Glomerular endothelial cell (primary cell): ENCODE results near the gene RHOBTB3. TPM values are rescaled to one million over a fixed set of nuclear protein-coding genes. Genes with fewer than 3 reads are reported as not detected.
"Not testable (repeated sequence)": the region's sequence is repeated elsewhere in the genome, so short reads cannot be mapped to it uniquely, and the experiment has no call there.

Source experiments
- DNase-seq: peaks from one replicate; pipeline ENCODE4 v3.0.0-alpha.2; 2011; ENCODE audit warnings: low read depth, low spot score; ENCODE audit errors: extremely low read depth
- total RNA-seq: library from RNA; depleted of rRNA; stranded (reverse); fragments of >200 nt; gene quantifications from 2 replicates; pipeline ENCODE4 v1.2.3, GENCODE V29; 2015

RHOBTB3 gene
- total RNA-seq, 1 donor from 2014 or later, result 47.1 TPM

GRCh38 chr5:95817430-95817829, 86.3 kb downstream of the RHOBTB3 start:
- no peak for DNase-seq

DNA sequence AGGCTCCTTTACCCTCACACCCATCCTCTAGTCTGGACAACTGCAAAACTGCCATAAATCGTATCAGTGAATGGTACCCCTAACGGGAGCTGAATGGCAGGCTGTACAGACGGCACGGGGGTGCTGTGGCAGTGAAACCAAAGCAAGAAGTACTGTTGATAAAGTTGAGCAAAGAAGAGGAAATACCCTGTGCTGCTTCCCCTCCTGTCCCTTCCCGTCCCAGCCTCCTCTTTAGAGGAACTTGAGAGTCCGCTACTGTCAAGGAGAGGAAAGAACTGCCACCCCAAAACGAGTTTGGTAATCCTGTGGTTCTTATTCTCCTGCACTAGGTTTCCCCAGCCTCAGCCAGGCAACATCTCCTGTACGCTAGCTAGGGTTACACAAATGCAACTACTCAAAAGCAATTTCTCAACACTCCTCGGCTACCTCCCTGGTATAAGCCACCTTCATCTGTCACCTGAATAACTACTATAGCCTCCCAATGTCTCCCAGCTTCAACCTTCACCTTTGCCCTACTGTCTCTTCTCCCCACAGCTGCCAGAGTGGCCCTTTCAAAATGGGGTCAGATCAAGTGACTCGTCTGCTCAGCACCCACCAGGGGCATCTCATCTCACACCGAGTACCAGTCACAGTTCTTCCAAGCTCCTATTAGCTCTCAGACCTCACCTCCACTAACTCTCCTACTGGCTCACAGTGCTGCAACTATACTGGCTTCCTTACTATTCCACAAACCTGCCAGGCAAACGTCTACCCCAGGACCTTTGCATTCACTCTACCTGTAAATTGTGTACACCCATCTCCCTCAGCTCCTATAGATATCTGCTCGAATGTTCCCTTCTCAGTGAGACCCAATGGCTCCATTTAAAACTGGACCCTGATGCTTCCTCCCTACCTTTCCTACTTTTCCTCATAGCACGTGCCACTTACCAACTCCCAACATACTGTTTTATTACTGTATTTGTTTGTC, 87.3 kb downstream of the RHOBTB3 start:
- no peak for DNase-seq

GRCh38 chr5:95821110-95822021, 90.2 kb downstream of the RHOBTB3 start:
- no peak for DNase-seq

GRCh38 chr5:95822043-95822541, 91.0 kb downstream of the RHOBTB3 start:
- DNase-seq, result no peak

DNA sequence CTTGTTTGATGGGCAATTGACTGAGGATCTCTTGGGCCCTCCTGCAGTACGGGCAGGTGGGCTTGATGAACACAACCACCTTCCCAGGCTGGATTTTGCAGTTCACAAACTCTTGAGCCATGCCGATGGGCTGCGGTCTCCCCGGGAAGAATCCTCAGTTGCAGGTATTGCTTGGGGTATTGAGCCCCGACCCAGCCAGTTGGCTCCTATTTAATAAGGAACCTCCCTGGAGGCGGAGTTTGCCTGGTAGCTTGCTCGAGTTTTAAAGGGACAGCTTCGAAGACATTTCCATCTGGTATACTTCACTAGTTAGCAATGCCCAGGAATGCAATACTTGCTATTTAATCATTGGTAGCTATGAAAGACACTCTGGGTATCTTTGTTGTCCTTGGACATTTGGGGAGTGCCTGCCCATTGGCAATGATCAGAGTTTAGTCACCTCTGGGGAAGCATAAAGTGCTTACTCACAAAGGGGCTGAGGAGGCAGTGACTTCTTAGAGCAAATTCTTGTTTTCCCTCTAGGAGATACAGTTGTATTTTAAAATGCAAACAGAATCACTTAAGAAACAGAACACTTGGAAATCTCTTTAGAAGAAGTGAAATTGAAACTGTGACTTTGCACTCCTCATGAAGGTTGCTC, 91.5 kb downstream of the RHOBTB3 start, which contains the start of gene GLRX:
Gene GLRX, minus strand, starts transcription at position 185 of the 640 bp plus-strand sequence. Its CDS starts 64 bp downstream, at position 121.
- no peak for DNase-seq

DNA sequence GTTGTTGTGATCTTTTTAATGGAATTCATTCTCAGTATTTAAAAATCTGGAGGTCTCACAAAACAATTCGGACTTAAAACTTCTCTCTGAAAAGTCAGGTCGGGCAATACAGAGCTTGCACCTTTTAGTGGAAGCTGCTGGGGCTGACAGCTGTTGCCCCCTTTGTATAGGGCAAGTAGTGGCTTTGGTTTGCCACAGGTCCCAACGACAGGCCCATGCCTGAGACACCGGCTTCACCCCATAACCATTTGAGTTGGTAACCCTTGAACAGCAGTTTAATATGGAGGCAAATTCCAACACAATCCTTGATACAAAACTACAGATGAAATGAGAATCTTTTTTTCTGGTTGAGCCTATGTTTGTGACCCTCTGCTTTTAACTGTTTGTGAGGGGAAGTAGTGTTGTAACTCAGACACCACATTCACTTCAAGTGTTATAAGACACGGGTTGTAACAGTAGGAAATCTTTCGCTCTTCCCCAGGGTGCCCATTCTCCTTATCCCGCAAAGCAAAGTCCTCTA, 92.1 kb downstream of the RHOBTB3 start:
- DNase-seq, result no peak

GRCh38 chr5:95823738-95824609, 92.8 kb downstream of the RHOBTB3 start:
- no peak for DNase-seq

- no peak for DNase-seq
These were observed 93.6 kb downstream of the RHOBTB3 start for GRCh38 chr5:95824747-95825146.

DNA sequence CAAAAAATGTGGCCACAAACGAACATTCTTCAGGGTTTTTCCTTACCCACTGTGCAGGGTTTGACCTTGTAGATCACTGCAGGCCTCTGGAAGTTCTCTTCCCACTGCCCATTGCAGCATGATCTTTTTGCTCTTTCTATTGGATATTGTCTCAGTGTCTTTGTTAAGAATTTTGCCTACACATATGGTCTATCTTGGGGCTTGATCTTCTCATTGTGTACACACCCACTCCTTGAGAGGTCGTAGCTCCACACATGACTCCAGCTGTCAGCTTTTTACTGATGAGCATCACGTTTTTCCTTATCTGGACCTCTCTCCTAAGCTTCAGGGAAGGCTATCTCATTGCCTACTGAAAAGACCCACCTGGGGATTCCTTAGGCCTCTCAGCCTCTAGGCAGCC, 94.4 kb downstream of the RHOBTB3 start:
- DNase-seq, result no peak

- no peak for DNase-seq
These were observed 96.1 kb downstream of the RHOBTB3 start for GRCh38 chr5:95826949-95827891.

DNA sequence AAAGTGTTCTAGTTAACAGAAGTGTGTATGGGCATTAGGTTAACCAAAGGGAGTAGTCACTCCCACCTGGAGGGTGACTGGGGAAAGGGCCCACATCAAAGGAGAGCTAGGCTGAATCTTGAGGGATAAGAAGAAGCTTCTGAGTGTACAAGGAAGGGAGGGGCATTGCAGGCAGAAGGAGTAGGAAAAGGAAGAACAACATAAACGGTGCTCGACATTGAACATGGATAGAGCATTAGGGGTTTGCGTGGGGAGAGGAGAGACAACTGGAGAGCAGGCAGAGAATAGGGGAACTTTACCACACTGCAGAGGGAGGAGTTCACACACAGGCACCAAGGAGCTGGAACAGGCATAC, 96.7 kb downstream of the RHOBTB3 start:
- DNase-seq, result no peak

DNA sequence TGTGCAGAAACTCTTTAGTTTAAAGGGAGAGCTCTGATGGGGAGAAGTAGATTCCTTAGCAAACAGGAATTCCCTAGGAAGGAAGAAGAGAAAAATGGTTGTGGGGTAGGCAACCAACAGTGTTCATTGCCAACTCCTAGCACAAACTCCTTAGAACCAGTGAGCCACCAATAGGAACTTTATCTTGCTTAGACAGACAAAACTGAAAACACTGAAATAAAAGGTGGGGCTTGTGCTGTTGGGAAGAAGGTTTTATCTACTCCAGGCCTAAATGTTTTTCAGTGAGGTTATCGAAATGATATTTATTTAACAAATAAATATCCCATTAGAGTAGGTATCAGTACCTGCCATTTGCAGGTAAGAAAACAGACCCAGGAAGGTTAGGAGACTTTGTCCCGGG, 99.1 kb downstream of the RHOBTB3 start:
- no peak for DNase-seq

DNA sequence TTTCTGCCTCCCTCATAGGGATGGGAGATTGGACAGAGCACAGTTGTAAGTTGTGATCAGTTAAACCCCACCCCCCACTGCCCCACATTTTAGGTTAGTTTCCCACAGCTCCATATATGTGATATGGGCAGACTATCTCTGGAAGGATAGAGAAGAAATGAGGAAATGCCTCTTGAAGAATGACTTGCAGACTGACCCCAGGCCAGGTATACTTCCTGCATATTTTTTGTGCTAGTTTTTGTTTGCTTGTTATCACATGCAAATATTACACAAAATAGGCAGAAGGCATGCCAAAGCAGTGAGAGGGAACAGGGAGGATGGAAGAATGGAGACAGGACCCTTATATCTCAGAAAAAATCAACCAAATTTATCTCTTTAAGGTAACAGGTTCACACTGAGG, 101.5 kb downstream of the RHOBTB3 start:
- no peak for DNase-seq

DNA sequence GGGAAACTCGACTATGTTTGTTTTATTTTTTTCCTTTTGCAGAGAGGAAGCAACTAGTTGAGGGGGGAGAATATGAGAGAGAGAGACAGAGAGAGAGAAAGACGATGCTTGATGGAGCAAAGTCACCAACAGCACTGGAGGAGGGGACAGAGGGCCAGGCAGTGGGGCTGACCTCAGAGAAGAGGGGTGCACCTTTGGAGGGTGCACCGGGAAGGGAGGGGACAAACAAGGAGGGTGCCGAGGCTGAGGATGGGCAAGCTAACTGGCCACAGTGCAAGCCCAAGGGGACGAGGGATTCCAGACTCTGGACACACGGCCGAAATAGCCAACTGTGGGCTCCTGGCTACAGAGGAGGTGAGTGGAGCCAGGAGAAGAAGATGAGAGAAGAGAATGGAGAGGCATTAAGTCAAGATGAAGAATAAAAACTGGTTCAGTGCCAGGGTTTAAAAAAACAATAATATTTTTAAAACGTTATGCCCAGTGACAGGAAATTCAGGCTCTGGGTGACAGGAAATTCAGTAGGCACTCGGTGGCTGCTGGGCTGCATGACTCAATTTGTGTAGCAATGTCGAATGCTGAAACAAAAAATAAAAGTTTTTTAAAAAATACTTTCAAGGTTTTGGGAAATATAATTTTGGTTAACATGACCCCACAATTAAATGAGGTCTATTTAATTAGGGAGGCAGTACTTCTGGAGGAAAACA, 104.7 kb downstream of the RHOBTB3 start:
- DNase-seq, result no peak

- DNase-seq, result no peak
These were observed 105.4 kb downstream of the RHOBTB3 start for GRCh38 chr5:95836544-95836943.

GRCh38 chr5:95836971-95837370, 105.8 kb downstream of the RHOBTB3 start:
- DNase-seq, result not testable (repeated sequence)

- DNase-seq, result no peak
These were observed 106.4 kb downstream of the RHOBTB3 start for GRCh38 chr5:95837492-95837891.

- no peak for DNase-seq
These were observed 106.9 kb downstream of the RHOBTB3 start for GRCh38 chr5:95838001-95838520.
